Hepatocyte (in vitro differentiated cells): Measurements from ENCODE around the gene ZBTB8OS.

Experiments
- EZH2phosphoT487 ChIP-seq: fragments of 200-600 bp; sonication (generic); IDR thresholded peaks from one replicate; pipeline ENCODE4 v1.6.1; 2018; ENCODE audit warnings: antibody characterized with exemption, mild to moderate bottlenecking, low read depth, moderate library complexity; ENCODE audit not compliant: unreplicated experiment, severe bottlenecking
- TF ChIP-seq, protein P1 (sequence below): fragments of 200-600 bp; sonication (generic); IDR thresholded peaks from 2 replicates; pipeline ENCODE4 v1.5.1; 2016; ENCODE audit warnings: antibody characterized with exemption, mild to moderate bottlenecking; ENCODE audit not compliant: poor library complexity

DNA sequence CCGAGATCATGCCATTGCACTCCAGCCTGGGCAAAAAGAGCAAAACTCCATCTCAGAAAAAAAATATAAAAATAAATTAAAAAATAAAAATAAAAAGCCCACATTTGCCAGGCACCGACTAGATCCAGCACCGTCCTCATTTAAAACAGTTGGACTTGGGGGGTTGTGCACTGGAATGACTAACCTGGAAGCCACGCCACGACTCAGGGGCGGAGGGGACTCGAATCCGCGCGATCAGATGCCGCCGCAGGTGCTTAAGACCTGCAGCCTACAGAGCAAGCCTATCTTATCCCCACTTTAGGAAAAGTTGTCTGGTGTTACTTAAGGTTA, 38.5 kb downstream of the ZBTB8OS start:
- TF ChIP-seq EZH2phosphoT487, result no peak
- TF ChIP-seq, protein P1, sequence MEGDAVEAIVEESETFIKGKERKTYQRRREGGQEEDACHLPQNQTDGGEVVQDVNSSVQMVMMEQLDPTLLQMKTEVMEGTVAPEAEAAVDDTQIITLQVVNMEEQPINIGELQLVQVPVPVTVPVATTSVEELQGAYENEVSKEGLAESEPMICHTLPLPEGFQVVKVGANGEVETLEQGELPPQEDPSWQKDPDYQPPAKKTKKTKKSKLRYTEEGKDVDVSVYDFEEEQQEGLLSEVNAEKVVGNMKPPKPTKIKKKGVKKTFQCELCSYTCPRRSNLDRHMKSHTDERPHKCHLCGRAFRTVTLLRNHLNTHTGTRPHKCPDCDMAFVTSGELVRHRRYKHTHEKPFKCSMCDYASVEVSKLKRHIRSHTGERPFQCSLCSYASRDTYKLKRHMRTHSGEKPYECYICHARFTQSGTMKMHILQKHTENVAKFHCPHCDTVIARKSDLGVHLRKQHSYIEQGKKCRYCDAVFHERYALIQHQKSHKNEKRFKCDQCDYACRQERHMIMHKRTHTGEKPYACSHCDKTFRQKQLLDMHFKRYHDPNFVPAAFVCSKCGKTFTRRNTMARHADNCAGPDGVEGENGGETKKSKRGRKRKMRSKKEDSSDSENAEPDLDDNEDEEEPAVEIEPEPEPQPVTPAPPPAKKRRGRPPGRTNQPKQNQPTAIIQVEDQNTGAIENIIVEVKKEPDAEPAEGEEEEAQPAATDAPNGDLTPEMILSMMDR, result no peak
